Esophagus muscularis mucosa (tissue), 3 donors: ENCODE measurements around the gene CBX2.

Experiments used
- POLR2A ChIP-seq: fragments of 450-650 bp; IDR thresholded peaks from one replicate; pipeline ENCODE4 v1.6.1; 2017; ENCODE audit warnings: antibody characterized with exemption, moderate library complexity, mild to moderate bottlenecking, low read depth
- TF ChIP-seq, protein P1 (sequence below), 3 experiments: fragments of 200-600 bp in 2 of 3; fragments of 450-650 bp in 1 of 3; sonication (generic) in 2 of 3; IDR thresholded peaks; one replicate each; pipeline ENCODE4 v1.5.1; 2017 to 2019; ENCODE audit warnings: antibody characterized with exemption in 3 of 3, mild to moderate bottlenecking in 2 of 3, moderate library complexity in 1 of 3

DNA sequence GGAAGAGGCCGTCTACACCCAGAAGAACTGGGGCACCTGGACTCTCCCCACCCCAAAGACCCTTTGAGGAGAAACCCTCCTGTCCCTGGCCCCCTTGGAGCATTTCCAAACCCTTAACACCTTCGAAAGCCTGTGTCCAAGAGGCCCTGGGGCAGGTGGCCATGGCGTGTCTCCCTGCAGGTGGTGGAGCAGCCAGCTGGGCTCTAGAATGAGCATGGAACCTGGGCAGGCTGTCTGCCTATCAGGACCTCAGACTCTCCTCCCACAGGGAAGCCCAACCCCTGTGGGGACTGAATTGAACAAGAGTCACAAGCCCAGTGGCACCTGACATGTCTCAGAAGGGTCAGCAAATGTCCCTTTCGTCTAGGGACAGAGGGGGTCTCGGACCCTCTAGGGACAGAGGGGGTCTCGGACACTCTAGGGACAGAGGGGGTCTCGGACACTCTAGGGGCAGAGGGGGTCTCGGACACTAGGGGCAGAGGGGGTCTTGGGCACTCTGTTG is 52.9 kb downstream of the CBX2 start:
- no peak for TF ChIP-seq POLR2A
- TF ChIP-seq, protein P1, sequence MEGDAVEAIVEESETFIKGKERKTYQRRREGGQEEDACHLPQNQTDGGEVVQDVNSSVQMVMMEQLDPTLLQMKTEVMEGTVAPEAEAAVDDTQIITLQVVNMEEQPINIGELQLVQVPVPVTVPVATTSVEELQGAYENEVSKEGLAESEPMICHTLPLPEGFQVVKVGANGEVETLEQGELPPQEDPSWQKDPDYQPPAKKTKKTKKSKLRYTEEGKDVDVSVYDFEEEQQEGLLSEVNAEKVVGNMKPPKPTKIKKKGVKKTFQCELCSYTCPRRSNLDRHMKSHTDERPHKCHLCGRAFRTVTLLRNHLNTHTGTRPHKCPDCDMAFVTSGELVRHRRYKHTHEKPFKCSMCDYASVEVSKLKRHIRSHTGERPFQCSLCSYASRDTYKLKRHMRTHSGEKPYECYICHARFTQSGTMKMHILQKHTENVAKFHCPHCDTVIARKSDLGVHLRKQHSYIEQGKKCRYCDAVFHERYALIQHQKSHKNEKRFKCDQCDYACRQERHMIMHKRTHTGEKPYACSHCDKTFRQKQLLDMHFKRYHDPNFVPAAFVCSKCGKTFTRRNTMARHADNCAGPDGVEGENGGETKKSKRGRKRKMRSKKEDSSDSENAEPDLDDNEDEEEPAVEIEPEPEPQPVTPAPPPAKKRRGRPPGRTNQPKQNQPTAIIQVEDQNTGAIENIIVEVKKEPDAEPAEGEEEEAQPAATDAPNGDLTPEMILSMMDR (IDR thresholded peaks at IDR 0.05): no peak
